H9 (cell line): ENCODE data around the gene CUEDC1. TPM values are rescaled to one million over a fixed set of nuclear protein-coding genes. Genes with fewer than 3 reads are reported as not detected.

Experiments
- DNase-seq: peaks from one replicate; pipeline ENCODE4 v3.0.0-alpha.2; 2017
- H2AFZ ChIP-seq: one replicate; pipeline ENCODE4 v1.6.1; 2013; ENCODE audit warnings: mild to moderate bottlenecking, low read length, control low read depth, moderate library complexity
- H2AK5ac ChIP-seq: 2 replicates; pipeline ENCODE4 v1.6.1; 2013; ENCODE audit warnings: low read length, control low read depth, mixed read lengths; ENCODE audit not compliant: insufficient read length
- H2BK120ac ChIP-seq: one replicate; pipeline ENCODE4 v1.6.1; 2013; ENCODE audit warnings: low read depth, mild to moderate bottlenecking, low read length, control low read depth, inconsistent platforms; ENCODE audit not compliant: poor library complexity, severe bottlenecking
- H2BK12ac ChIP-seq: 2 replicates; pipeline ENCODE4 v1.6.1; 2013; ENCODE audit warnings: low read length, control low read depth, mixed read lengths, low read depth; ENCODE audit not compliant: insufficient read length
- H2BK15ac ChIP-seq: 2 replicates; pipeline ENCODE4 v1.6.1; 2013; ENCODE audit warnings: low read depth, low read length, control low read depth
- H2BK20ac ChIP-seq: one replicate; pipeline ENCODE4 v1.6.1; 2013; ENCODE audit warnings: low read depth, mild to moderate bottlenecking, low read length, control low read depth, inconsistent platforms; ENCODE audit not compliant: poor library complexity, severe bottlenecking
- H2BK5ac ChIP-seq: 2 replicates; pipeline ENCODE4 v1.6.1; 2013; ENCODE audit warnings: low read length, control low read depth, mixed read lengths; ENCODE audit not compliant: insufficient read length
- H3K14ac ChIP-seq: 2 replicates; pipeline ENCODE4 v1.6.1; 2013; ENCODE audit warnings: low read length, control low read depth; ENCODE audit not compliant: insufficient read depth
- H3K18ac ChIP-seq: 2 replicates; pipeline ENCODE4 v1.6.1; 2013; ENCODE audit warnings: low read depth, mild to moderate bottlenecking, mixed read lengths, low read length, control low read depth; ENCODE audit not compliant: insufficient read length
- H3K23ac ChIP-seq: 2 replicates; pipeline ENCODE4 v1.6.1; 2013; ENCODE audit warnings: low read length, control low read depth, mixed read lengths, low read depth; ENCODE audit not compliant: insufficient read length
- H3K23me2 ChIP-seq: 2 replicates; pipeline ENCODE4 v1.6.1; 2013; ENCODE audit warnings: low read depth, mild to moderate bottlenecking, mixed read lengths, low read length, control low read depth; ENCODE audit not compliant: insufficient read length, poor library complexity, severe bottlenecking
- H3K27ac ChIP-seq: 2 replicates; pipeline ENCODE4 v1.5.1; 2013; ENCODE audit warnings: low read length, control low read depth, mixed read lengths, low read depth; ENCODE audit not compliant: insufficient read length
- H3K27me3 ChIP-seq: 2 replicates; pipeline ENCODE4 v1.6.1; 2013; ENCODE audit warnings: low read length, control low read depth, inconsistent platforms; ENCODE audit not compliant: insufficient read depth
- H3K4ac ChIP-seq: 2 replicates; pipeline ENCODE4 v1.6.1; 2013; ENCODE audit warnings: low read depth, mild to moderate bottlenecking, control low read depth, inconsistent platforms, low read length, moderate library complexity
- H3K4me1 ChIP-seq: 2 replicates; pipeline ENCODE4 v1.6.1; 2013; ENCODE audit warnings: low read length, control low read depth, inconsistent platforms; ENCODE audit not compliant: insufficient read depth
- H3K4me2 ChIP-seq: 2 replicates; pipeline ENCODE4 v1.6.1; 2013; ENCODE audit warnings: low read length, control low read depth, mixed read lengths; ENCODE audit not compliant: insufficient read length, insufficient read depth
- H3K56ac ChIP-seq: 2 replicates; pipeline ENCODE4 v1.6.1; 2013; ENCODE audit warnings: low read depth, mild to moderate bottlenecking, mixed read lengths, low read length, control low read depth; ENCODE audit not compliant: insufficient read length
- H3K79me1 ChIP-seq: 2 replicates; pipeline ENCODE4 v1.6.1; 2013; ENCODE audit warnings: low read depth, mild to moderate bottlenecking, moderate library complexity, low read length, control low read depth, inconsistent platforms; ENCODE audit not compliant: insufficient read depth, poor library complexity, severe bottlenecking
- H3K79me2 ChIP-seq: 2 replicates; pipeline ENCODE4 v1.6.1; 2013; ENCODE audit warnings: low read length, control low read depth, inconsistent platforms; ENCODE audit not compliant: insufficient read depth
- H3K9ac ChIP-seq: 2 replicates; pipeline ENCODE4 v1.6.1; 2013; ENCODE audit warnings: low read length, control low read depth, mixed read lengths; ENCODE audit not compliant: insufficient read length; ENCODE audit errors: extremely low read depth
- H3K9me3 ChIP-seq: one replicate; pipeline ENCODE4 v1.6.1; 2013; ENCODE audit warnings: low read depth, low read length, inconsistent platforms; ENCODE audit not compliant: control insufficient read depth
- H3T11ph ChIP-seq: one replicate; pipeline ENCODE4 v1.6.1; 2013; ENCODE audit warnings: mild to moderate bottlenecking, low read length, control low read depth, inconsistent platforms
- H4K20me1 ChIP-seq: one replicate; pipeline ENCODE4 v1.6.1; 2013; ENCODE audit not compliant: control insufficient read depth, insufficient read length, insufficient read depth
- H4K5ac ChIP-seq: 2 replicates; pipeline ENCODE4 v1.6.1; 2013; ENCODE audit warnings: low read depth, mild to moderate bottlenecking, mixed read lengths, low read length, control low read depth; ENCODE audit not compliant: insufficient read length
- H4K8ac ChIP-seq: replicated peaks from 2 replicates; pipeline ENCODE4 v1.6.1; 2013; ENCODE audit warnings: low read length, control low read depth, mixed read lengths, low read depth; ENCODE audit not compliant: insufficient read length
- H4K91ac ChIP-seq: 2 replicates; pipeline ENCODE4 v1.6.1; 2013; ENCODE audit warnings: low read depth, mild to moderate bottlenecking, moderate library complexity, mixed read lengths, low read length, control low read depth; ENCODE audit not compliant: insufficient read length
- H3K27ac Mint-ChIP-seq, 3 experiments: 2 replicates in 2 of 3; 3 replicates in 1 of 3; pipeline ENCODE4 v1.8.0; 2020 to 2021; ENCODE audit warnings: mixed read lengths in 3 of 3, mild to moderate bottlenecking in 1 of 3, moderate library complexity in 1 of 3
- H3K27me3 Mint-ChIP-seq: 2 replicates; pipeline ENCODE4 v1.8.0; 2021; ENCODE audit warnings: low read depth, mild to moderate bottlenecking, moderate library complexity, mixed read lengths
- H3K36me3 Mint-ChIP-seq, 3 experiments: 2 replicates in 2 of 3; 3 replicates in 1 of 3; pipeline ENCODE4 v1.8.0; 2020 to 2021; ENCODE audit warnings: low read depth in 3 of 3, mixed read lengths in 3 of 3; ENCODE audit not compliant: insufficient read depth in 1 of 3
- H3K4me1 Mint-ChIP-seq, 2 experiments: 2 replicates each; pipeline ENCODE4 v1.8.0; 2020; ENCODE audit warnings: mixed read lengths in 2 of 2
- H3K4me3 Mint-ChIP-seq, 2 experiments: 2 replicates in 1 of 2; 3 replicates in 1 of 2; pipeline ENCODE4 v1.8.0; 2020 to 2021; ENCODE audit warnings: mild to moderate bottlenecking in 2 of 2, mixed read lengths in 2 of 2, moderate library complexity in 1 of 2
- H3K9me3 Mint-ChIP-seq, 2 experiments: 2 replicates in 1 of 2; 3 replicates in 1 of 2; pipeline ENCODE4 v1.8.0; 2020; ENCODE audit warnings: mild to moderate bottlenecking in 2 of 2, mixed read lengths in 2 of 2, moderate library complexity in 1 of 2
- whole genome bisulfite sequencing: extraction: QIAGEN DNeasy Blood & Tissue Kit; methylation state at CpG from one replicate; pipeline ENCODE4 v1.1.7; 2013; ENCODE audit warnings: missing lambda C conversion rate, low lambda C conversion rate, mixed read lengths; ENCODE audit not compliant: insufficient read length; ENCODE audit errors: extremely low coverage; 5-methylcytosine and 5-hydroxymethylcytosine counted together
- total RNA-seq: library from RNA; stranded (reverse); gene quantifications from 2 replicates; pipeline ENCODE4 v1.2.1, GENCODE V29; 2021
- TF ChIP-seq, protein P1 (sequence below): fragments of 200-600 bp; sonication (generic); conservative IDR thresholded peaks from 3 replicates; pipeline ENCODE4 v1.8.0; 2021; ENCODE audit warnings: antibody characterized with exemption, mild to moderate bottlenecking

The CUEDC1 gene
- total RNA-seq, 1 experiment from 2014 or later = 7.3 TPM

DNA sequence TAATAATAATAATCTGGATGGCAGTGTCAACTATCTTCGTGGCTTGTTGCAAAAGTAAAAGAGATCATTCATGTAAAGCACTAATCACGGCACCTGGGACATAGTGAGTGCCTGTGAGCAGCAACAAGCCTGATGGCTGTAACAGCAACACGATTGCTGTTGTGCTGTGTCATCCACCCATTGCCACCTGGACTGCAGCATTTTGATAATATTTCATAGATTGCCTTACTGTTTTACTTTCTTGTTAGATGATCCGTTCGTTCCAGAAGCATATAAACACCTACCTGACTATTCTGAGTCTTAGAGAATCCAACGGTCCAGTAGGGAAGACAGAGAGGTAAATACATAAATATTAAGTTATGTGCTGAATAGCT lies 102.3 kb downstream of the CUEDC1 start:
- no peaks in the 10 kb centered on the region for H4K20me1 ChIP-seq
- H3K14ac ChIP-seq = no peak overlapping the region
- no peak overlapping the region for H3K9ac ChIP-seq
- H3K23me2 ChIP-seq = peaks cover 6% of the 10 kb centered on the region
- no peaks in the 10 kb centered on the region for H3K79me1 ChIP-seq
- no peak overlapping the region for H2BK15ac ChIP-seq
- H3K4me2 ChIP-seq = no peak overlapping the region
- Mint-ChIP-seq H3K4me1 (peaks cover 32 to 34% of the 10 kb centered on the region in 2 experiments), H3K4me3 (no peak overlapping the region), H3K27me3 (no peaks in the 10 kb centered on the region; the same call in 1 of the 2 replicates), H3K27ac (no peak overlapping the region), H3K36me3 (peaks cover 10 to 17% (median 12%) of the 10 kb centered on the region in 3 experiments), H3K9me3 (no peaks in the 10 kb centered on the region; a peak in 1 of 5 replicates)
- no peak overlapping the region for H3K56ac ChIP-seq
- H3K4ac ChIP-seq = no peak overlapping the region
- TF ChIP-seq, protein P1, sequence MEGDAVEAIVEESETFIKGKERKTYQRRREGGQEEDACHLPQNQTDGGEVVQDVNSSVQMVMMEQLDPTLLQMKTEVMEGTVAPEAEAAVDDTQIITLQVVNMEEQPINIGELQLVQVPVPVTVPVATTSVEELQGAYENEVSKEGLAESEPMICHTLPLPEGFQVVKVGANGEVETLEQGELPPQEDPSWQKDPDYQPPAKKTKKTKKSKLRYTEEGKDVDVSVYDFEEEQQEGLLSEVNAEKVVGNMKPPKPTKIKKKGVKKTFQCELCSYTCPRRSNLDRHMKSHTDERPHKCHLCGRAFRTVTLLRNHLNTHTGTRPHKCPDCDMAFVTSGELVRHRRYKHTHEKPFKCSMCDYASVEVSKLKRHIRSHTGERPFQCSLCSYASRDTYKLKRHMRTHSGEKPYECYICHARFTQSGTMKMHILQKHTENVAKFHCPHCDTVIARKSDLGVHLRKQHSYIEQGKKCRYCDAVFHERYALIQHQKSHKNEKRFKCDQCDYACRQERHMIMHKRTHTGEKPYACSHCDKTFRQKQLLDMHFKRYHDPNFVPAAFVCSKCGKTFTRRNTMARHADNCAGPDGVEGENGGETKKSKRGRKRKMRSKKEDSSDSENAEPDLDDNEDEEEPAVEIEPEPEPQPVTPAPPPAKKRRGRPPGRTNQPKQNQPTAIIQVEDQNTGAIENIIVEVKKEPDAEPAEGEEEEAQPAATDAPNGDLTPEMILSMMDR = no peak
- no peak overlapping the region for H2BK5ac ChIP-seq
- H3K18ac ChIP-seq = no peak overlapping the region
- H2BK20ac ChIP-seq = no peak overlapping the region
- H2AK5ac ChIP-seq = no peak overlapping the region
- DNase-seq = no peak
- H3K23ac ChIP-seq = no peak overlapping the region
- H3T11ph ChIP-seq = no peak overlapping the region
- no peak overlapping the region for H2BK12ac ChIP-seq
- H2AFZ ChIP-seq = no peak overlapping the region
- no peak overlapping the region for H3K27ac ChIP-seq
- H3K79me2 ChIP-seq = no peaks in the 10 kb centered on the region; the same call in 1 of the 2 replicates
- no peaks in the 10 kb centered on the region for H3K9me3 ChIP-seq
- H4K8ac ChIP-seq = no peak overlapping the region
- H4K5ac ChIP-seq = no peak overlapping the region
- H4K91ac ChIP-seq = no peak overlapping the region
- H2BK120ac ChIP-seq = no peak overlapping the region
- H3K4me1 ChIP-seq = no peaks in the 10 kb centered on the region
- no CpG with 5 or more reads among the region's 6 CpGs for WGBS
- no peaks in the 10 kb centered on the region for H3K27me3 ChIP-seq
